K562 treated with DMSO at 1 percent for 48 hours (cell line): ENCODE measurements around the gene GDPD3. TPM values are rescaled to one million over a fixed set of nuclear protein-coding genes. Genes with fewer than 3 reads are reported as not detected.

Source experiments
- total RNA-seq: library from RNA; unstranded; fragments of 300-600 nt; gene quantifications from 2 replicates; pipeline ENCODE4 v1.2.3, GENCODE V29; 2022; ENCODE audit warnings: low replicate concordance; ENCODE audit errors: extremely low read depth

The GDPD3 gene
- not detected in 2 replicates for total RNA-seq

GRCh38 chr16:30113031-30113710 lies at the start of gene GDPD3:
Gene GDPD3 (minus strand): TSS chr16:30113537. CDS start chr16:30113478, 59 bp downstream.

GRCh38 chr16:30096105-30096861 lies 17.1 kb downstream of the GDPD3 start, which contains the start of gene YPEL3:
Gene YPEL3 (minus strand): TSS chr16:30096213. CDS start chr16:30095482, 731 bp downstream.

GRCh38 chr16:30091474-30092372 lies 21.6 kb downstream of the GDPD3 start, which contains the start of gene TBX6:
Gene TBX6 (minus strand): TSS chr16:30091924. CDS start chr16:30091193, 731 bp downstream.

GRCh38 chr16:30075503-30076275 lies 37.6 kb downstream of the GDPD3 start, which contains the start of gene PPP4C:
Gene PPP4C (plus strand): TSS chr16:30075994. CDS start chr16:30076378, 384 bp downstream.

GRCh38 chr16:30065102-30065942 lies 48.0 kb downstream of the GDPD3 start, which contains the start of gene ALDOA:
Gene ALDOA (plus strand): TSS chr16:30065760. CDS start chr16:30066898, 1,138 bp downstream.

Other genes starting within 250 kb of the GDPD3 start
- gene SEZ6L2, start 214.0 kb downstream of the GDPD3 start, total RNA-seq, result not detected in 2 replicates
- not detected in 2 replicates for gene ASPHD1, start 213.0 kb downstream of the GDPD3 start, total RNA-seq
- not detected in 2 replicates for gene KCTD13, start 187.3 kb downstream of the GDPD3 start, total RNA-seq
- not detected in 2 replicates for gene TMEM219, start 151.5 kb downstream of the GDPD3 start, total RNA-seq
- gene TAOK2, start 139.7 kb downstream of the GDPD3 start, total RNA-seq, result not detected in 2 replicates
- not detected in 2 replicates for gene HIRIP3, start 117.9 kb downstream of the GDPD3 start, total RNA-seq
- not detected in 2 replicates for gene INO80E, start 117.3 kb downstream of the GDPD3 start, total RNA-seq
- gene DOC2A, start 102.5 kb downstream of the GDPD3 start, total RNA-seq, result not detected in 2 replicates
- not detected in 2 replicates for gene C16orf92, start 90.3 kb downstream of the GDPD3 start, total RNA-seq
- not detected in 2 replicates for gene TLCD3B, start 82.3 kb downstream of the GDPD3 start, total RNA-seq
- 2,195 and 3,246 TPM in 2 replicates for gene ALDOA, start 47.8 kb downstream of the GDPD3 start, total RNA-seq
- not detected in 2 replicates for gene PPP4C, start 37.5 kb downstream of the GDPD3 start, total RNA-seq
- not detected in 2 replicates for gene TBX6, start 21.6 kb downstream of the GDPD3 start, total RNA-seq
- not detected in 2 replicates for gene YPEL3, start 17.3 kb downstream of the GDPD3 start, total RNA-seq
- not detected in 2 replicates for gene MAPK3, start 9.7 kb upstream of the GDPD3 start, total RNA-seq
- not detected in 2 replicates for gene CORO1A, start 70.1 kb upstream of the GDPD3 start, total RNA-seq
- gene BOLA2B, start 80.1 kb upstream of the GDPD3 start, total RNA-seq, result not detected in 2 replicates
- gene SLX1A, start 80.3 kb upstream of the GDPD3 start, total RNA-seq, result not detected in 2 replicates
- not detected in 2 replicates for gene SULT1A3, start 85.7 kb upstream of the GDPD3 start, total RNA-seq
- not detected in 2 replicates for gene NPIPB13, start 134.9 kb upstream of the GDPD3 start, total RNA-seq
- not detected in 2 replicates for gene CD2BP2, start 241.8 kb upstream of the GDPD3 start, total RNA-seq